Measurements from ENCODE around the gene IGSF3.
"Not testable (repeated sequence)": the region's sequence is repeated elsewhere in the genome, so short reads cannot be mapped to it uniquely, and the experiment has no call there.

- not testable (repeated sequence) for TF ChIP-seq GABPA (IDR thresholded peaks at IDR 0.05; ENCODE audit: borderline replicate concordance, insufficient read depth, low read length); POLR2A (IDR thresholded peaks at IDR 0.05; ENCODE audit: control extremely low read depth in 1 of 2, low read depth in 2 of 2, low read length in 2 of 2); HDAC6 (IDR thresholded peaks at IDR 0.05; ENCODE audit: low read depth, low read length); CTCF (IDR thresholded peaks at IDR 0.05; ENCODE audit: control extremely low read depth in 1 of 3, insufficient read depth in 1 of 3, low read depth in 1 of 3, low read length in 3 of 3)
Measured at GRCh38 chr1:116620392-116620791, 47.1 kb downstream of the IGSF3 start.

Data from H1 (cell line).